ENCODE data around the gene PTPRA. TPM values are rescaled to one million over a fixed set of nuclear protein-coding genes. Genes with fewer than 3 reads are reported as not detected.

Gene PTPRA
- total RNA-seq, 2 donors from 2014 or later = 72.1 to 76.5 TPM

- Mint-ChIP-seq H3K4me1 (peaks cover 18% of the 10 kb centered on the region), H3K27me3 (no peaks in the 10 kb centered on the region), H3K27ac (no peak overlapping the region), H3K36me3 (ENCODE audit: low read depth) (peaks cover 2% of the 10 kb centered on the region), H3K4me3 (no peak overlapping the region)
- DNase-seq (no peak), ATAC-seq (no peak)
- no peaks in the 10 kb centered on the region for H3K9me3 ChIP-seq (ENCODE audit: control insufficient read depth, low read length, poor library complexity, severe bottlenecking)
Measured at GRCh38 chr20:2866236-2866635, 7.0 kb upstream of the PTPRA start.

GRCh38 chr20:2867081-2867864 is 6.0 kb upstream of the PTPRA start:
- peaks cover 18% of the 10 kb centered on the region for H3K4me1 Mint-ChIP-seq
- ATAC-seq (no peak), DNase-seq (no peak)
- H3K27ac Mint-ChIP-seq = peak overlapping the region; percentile 66
- no peaks in the 10 kb centered on the region for H3K9me3 ChIP-seq (ENCODE audit: control insufficient read depth, low read length, poor library complexity, severe bottlenecking)
- H3K4me3 Mint-ChIP-seq = peak overlapping the region; percentile 52
- H3K36me3 Mint-ChIP-seq (ENCODE audit: low read depth) = peaks cover 2% of the 10 kb centered on the region
- no peaks in the 10 kb centered on the region for H3K27me3 Mint-ChIP-seq

GRCh38 chr20:2869381-2869780 is 3.9 kb upstream of the PTPRA start:
- Mint-ChIP-seq H3K4me3 (no peak overlapping the region), H3K4me1 (peaks cover 26% of the 10 kb centered on the region)

DNA sequence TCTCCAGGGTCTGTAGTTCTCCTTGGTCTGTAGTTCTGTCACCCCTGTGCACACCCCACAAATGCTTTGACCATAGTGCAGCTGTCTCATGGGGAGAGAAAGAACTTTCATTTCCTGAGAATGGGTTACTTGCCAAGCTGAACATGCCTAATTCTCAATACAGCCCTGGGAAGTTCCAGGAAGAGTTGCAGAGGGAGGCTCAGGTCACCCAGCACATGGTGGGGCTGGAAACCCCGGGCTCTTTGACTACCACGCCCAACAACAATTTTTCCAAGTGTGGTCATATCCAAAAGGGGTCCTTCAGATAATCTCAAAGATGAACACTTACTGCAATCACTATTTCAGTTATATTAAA is 2.2 kb upstream of the PTPRA start:
- DNase-seq (no peak), ATAC-seq (no peak)
- Mint-ChIP-seq H3K4me3 (no peak overlapping the region), H3K36me3 (ENCODE audit: low read depth) (no peaks in the 10 kb centered on the region), H3K4me1 (peaks cover 35% of the 10 kb centered on the region), H3K27ac (no peak overlapping the region), H3K27me3 (no peaks in the 10 kb centered on the region)
- H3K9me3 ChIP-seq (ENCODE audit: control insufficient read depth, low read length, poor library complexity, severe bottlenecking) = no peaks in the 10 kb centered on the region

More at GRCh38 chr20:2869381-2869780, 3.9 kb upstream of the PTPRA start:
- H3K27ac Mint-ChIP-seq = no peak overlapping the region
- ATAC-seq = no peak
- no peaks in the 10 kb centered on the region for H3K27me3 Mint-ChIP-seq
- peaks cover 2% of the 10 kb centered on the region for H3K36me3 Mint-ChIP-seq (ENCODE audit: low read depth)
- DNase-seq = no peak
- no peaks in the 10 kb centered on the region for H3K9me3 ChIP-seq (ENCODE audit: control insufficient read depth, low read length, poor library complexity, severe bottlenecking)

- peak in 1 of 3 donors; percentile 15 for DNase-seq
- Mint-ChIP-seq H3K27me3 (no peaks in the 10 kb centered on the region), H3K27ac (no peak overlapping the region), H3K36me3 (ENCODE audit: low read depth) (no peaks in the 10 kb centered on the region), H3K4me1 (peaks cover 43% of the 10 kb centered on the region), H3K4me3 (peak overlapping the region; percentile 96)
- no peak for ATAC-seq
- no peaks in the 10 kb centered on the region for H3K9me3 ChIP-seq (ENCODE audit: control insufficient read depth, low read length, poor library complexity, severe bottlenecking)
Measured at GRCh38 chr20:2871661-2872458, 1.4 kb upstream of the PTPRA start.

GRCh38 chr20:2872459-2873009 is 747 bp upstream of the PTPRA start:
- H3K27ac Mint-ChIP-seq = peak overlapping the region; percentile 87
- H3K36me3 Mint-ChIP-seq (ENCODE audit: low read depth) = no peaks in the 10 kb centered on the region
- H3K4me1 Mint-ChIP-seq = peaks cover 37% of the 10 kb centered on the region
- H3K27me3 Mint-ChIP-seq = no peaks in the 10 kb centered on the region
- H3K9me3 ChIP-seq (ENCODE audit: control insufficient read depth, low read length, poor library complexity, severe bottlenecking) = no peaks in the 10 kb centered on the region
- peak overlapping the region; percentile 96 for H3K4me3 Mint-ChIP-seq
- DNase-seq (peak; percentile 62 to 64 (median 63)), ATAC-seq (peak; percentile 68)

DNA sequence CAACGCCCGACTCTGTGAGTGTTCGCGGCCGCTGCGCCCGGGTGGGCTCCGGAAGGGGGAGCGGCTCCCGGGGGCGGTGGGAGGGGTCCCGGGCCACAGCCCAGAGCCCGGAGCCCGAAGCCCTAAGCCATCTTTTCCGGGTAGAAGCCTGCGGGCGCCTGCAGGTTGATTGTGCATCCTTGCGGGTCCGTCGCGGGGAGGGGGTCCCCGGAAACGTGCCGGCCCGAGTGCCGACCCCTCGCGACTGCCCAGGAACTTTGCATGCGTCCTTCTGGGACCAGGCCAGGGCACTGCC is 413 bp downstream of the PTPRA start:
- no peaks in the 10 kb centered on the region for H3K36me3 Mint-ChIP-seq (ENCODE audit: low read depth)
- H3K27me3 Mint-ChIP-seq = no peaks in the 10 kb centered on the region
- ATAC-seq (no peak), DNase-seq (peak; percentile 35 to 65 (median 61))
- peaks cover 39% of the 10 kb centered on the region for H3K4me1 Mint-ChIP-seq
- H3K27ac Mint-ChIP-seq = peak overlapping the region; percentile 89
- H3K4me3 Mint-ChIP-seq = peak overlapping the region; percentile 96
- no peaks in the 10 kb centered on the region for H3K9me3 ChIP-seq (ENCODE audit: control insufficient read depth, low read length, poor library complexity, severe bottlenecking)

DNA sequence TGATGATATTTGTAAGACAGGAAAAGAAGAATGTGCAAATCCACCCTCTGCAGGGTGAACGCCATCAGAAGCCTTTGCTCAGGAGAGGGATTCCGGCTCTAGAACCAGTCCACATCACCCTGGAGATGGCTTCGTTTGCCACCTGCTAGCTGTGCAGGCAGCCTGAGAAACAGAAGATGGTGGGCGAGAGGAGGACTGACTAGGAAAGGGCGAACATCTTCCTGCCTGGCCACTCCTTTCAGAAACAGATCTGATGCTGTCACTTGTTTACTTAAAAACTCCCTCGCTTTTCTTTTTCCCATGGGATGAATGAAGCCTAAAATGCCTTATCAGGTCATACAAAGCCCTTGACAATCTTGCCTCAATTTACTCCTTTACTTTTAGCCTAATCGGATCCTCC is 1.2 kb downstream of the PTPRA start:
- H3K27me3 Mint-ChIP-seq = no peaks in the 10 kb centered on the region
- no peaks in the 10 kb centered on the region for H3K36me3 Mint-ChIP-seq (ENCODE audit: low read depth)
- H3K27ac Mint-ChIP-seq = peak overlapping the region; percentile 89
- H3K4me3 Mint-ChIP-seq = peak overlapping the region; percentile 96
- DNase-seq (no peak), ATAC-seq (no peak)
- H3K4me1 Mint-ChIP-seq = peaks cover 43% of the 10 kb centered on the region
- H3K9me3 ChIP-seq (ENCODE audit: control insufficient read depth, low read length, poor library complexity, severe bottlenecking) = no peaks in the 10 kb centered on the region

GRCh38 chr20:2875690-2876203 is 2.5 kb downstream of the PTPRA start:
- ATAC-seq (no peak), DNase-seq (no peak)
- Mint-ChIP-seq H3K27me3 (no peaks in the 10 kb centered on the region), H3K4me3 (peak overlapping the region; percentile 73), H3K36me3 (ENCODE audit: low read depth) (no peaks in the 10 kb centered on the region), H3K4me1 (peaks cover 48% of the 10 kb centered on the region), H3K27ac (peak overlapping the region; percentile 89)
- no peaks in the 10 kb centered on the region for H3K9me3 ChIP-seq (ENCODE audit: control insufficient read depth, low read length, poor library complexity, severe bottlenecking)

DNA sequence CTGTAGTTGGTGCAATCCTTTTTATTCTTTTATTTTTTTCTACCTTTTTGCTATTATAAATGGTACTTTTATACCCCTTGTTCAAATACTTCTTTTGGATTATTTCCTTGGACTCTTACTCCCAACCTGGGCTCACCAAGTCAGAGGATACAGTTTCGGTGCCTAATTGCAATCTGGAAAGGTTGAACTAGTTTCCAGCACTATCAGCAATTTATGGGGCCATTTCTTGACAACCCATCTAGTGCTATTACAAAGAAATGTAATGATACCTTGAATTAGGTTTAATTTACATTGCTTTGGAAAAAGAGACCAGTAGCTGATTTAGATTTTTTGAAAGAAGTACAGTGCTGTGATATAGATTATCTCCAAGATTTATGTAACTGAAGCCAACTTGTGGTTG is 5.2 kb downstream of the PTPRA start:
- Mint-ChIP-seq H3K27ac (peak overlapping the region; percentile 83), H3K36me3 (ENCODE audit: low read depth) (no peaks in the 10 kb centered on the region), H3K4me3 (no peak overlapping the region), H3K4me1 (peaks cover 41% of the 10 kb centered on the region), H3K27me3 (no peaks in the 10 kb centered on the region)
- ATAC-seq (no peak), DNase-seq (no peak)
- H3K9me3 ChIP-seq (ENCODE audit: control insufficient read depth, low read length, poor library complexity, severe bottlenecking) = no peaks in the 10 kb centered on the region

DNA sequence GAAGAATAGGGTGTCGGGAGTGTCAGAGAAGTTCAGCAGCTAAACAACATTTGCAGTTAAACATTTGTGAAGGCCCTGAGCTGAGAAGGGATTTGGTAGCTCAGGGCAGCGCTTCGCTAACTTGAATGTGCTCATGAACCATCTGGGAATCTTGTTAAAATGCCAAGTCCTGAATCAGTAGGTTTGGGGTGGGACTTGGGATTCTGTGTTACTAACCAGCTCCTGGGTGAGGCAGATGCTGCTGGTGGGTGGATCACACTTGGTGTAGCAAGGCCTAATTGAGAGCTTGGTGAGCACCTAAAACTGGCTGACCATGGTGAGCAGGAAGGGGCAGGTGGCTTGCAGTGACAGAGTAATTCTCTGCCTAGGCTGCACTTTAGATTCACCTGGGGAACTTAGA is 5.9 kb downstream of the PTPRA start:
- Mint-ChIP-seq H3K27ac (peak overlapping the region; percentile 83), H3K36me3 (ENCODE audit: low read depth) (no peaks in the 10 kb centered on the region), H3K27me3 (no peaks in the 10 kb centered on the region)

GRCh38 chr20:2880650-2881049 is 7.4 kb downstream of the PTPRA start:
- no peaks in the 10 kb centered on the region for H3K27me3 Mint-ChIP-seq
- no peaks in the 10 kb centered on the region for H3K9me3 ChIP-seq (ENCODE audit: control insufficient read depth, low read length, poor library complexity, severe bottlenecking)
- peak overlapping the region; percentile 19 for H3K27ac Mint-ChIP-seq
- H3K36me3 Mint-ChIP-seq (ENCODE audit: low read depth) = no peaks in the 10 kb centered on the region
- no peak for ATAC-seq
- no peak overlapping the region for H3K4me3 Mint-ChIP-seq
- no peak for DNase-seq
- peaks cover 42% of the 10 kb centered on the region for H3K4me1 Mint-ChIP-seq

More for the DNA sequence above, 5.9 kb downstream of the PTPRA start:
- no peaks in the 10 kb centered on the region for H3K9me3 ChIP-seq (ENCODE audit: control insufficient read depth, low read length, poor library complexity, severe bottlenecking)
- ATAC-seq = no peak
- no peak for DNase-seq
- Mint-ChIP-seq H3K4me1 (peaks cover 46% of the 10 kb centered on the region), H3K4me3 (no peak overlapping the region)

Data from T-helper 17 cell (primary cell).